ENCODE results near the gene SGMS2. TPM values are rescaled to one million over a fixed set of nuclear protein-coding genes. Genes with fewer than 3 reads are reported as not detected.

Gene SGMS2
- polyA plus RNA-seq, 3 donors, result 20.8 to 32.7 (median 23.0) TPM

GRCh38 chr4:107804956-107805355, 19.8 kb upstream of the SGMS2 start:
- H3K36me3 Mint-ChIP-seq, result no peaks in the 10 kb centered on the region
- WGBS (ENCODE audit: insufficient coverage), result 72% methylated on average over 2 of the region's 3 CpGs
- Histone ChIP-seq H3K9ac (ENCODE audit: insufficient read depth, low read length, poor library complexity, severe bottlenecking) (no peak overlapping the region), H4K20me1 (ENCODE audit: insufficient read depth, low read length) (no peaks in the 10 kb centered on the region), H3K27me3 (ENCODE audit: control insufficient read depth in 2 of 2, insufficient read depth in 2 of 2, low read length in 2 of 2) (no peaks in the 10 kb centered on the region), H3K27ac (ENCODE audit: low read depth in 1 of 2, low read length in 2 of 2) (no peak overlapping the region), H3K4me1 (ENCODE audit: control insufficient read depth in 1 of 2, insufficient read depth in 2 of 2, low read length in 2 of 2) (peaks cover 18 to 21% of the 10 kb centered on the region in 2 donors), H3K4me2 (replicated peaks; ENCODE audit: extremely low read depth, low read length, poor library complexity, severe bottlenecking) (no peak overlapping the region), H3K9me3 (replicated peaks in 1 of 2; ENCODE audit: control insufficient read depth in 1 of 2, insufficient read depth in 1 of 2, low read length in 2 of 2) (no peaks in the 10 kb centered on the region), H3K36me3 (replicated peaks in 1 of 2; ENCODE audit: control insufficient read depth in 1 of 2, insufficient read depth in 2 of 2, low read length in 2 of 2) (no peaks in the 10 kb centered on the region), H2AFZ (ENCODE audit: insufficient read depth, low read depth, low read length, poor library complexity, severe bottlenecking) (no peak overlapping the region), H3K79me2 (ENCODE audit: insufficient read depth, low read length) (no peaks in the 10 kb centered on the region), H3K4me3 (replicated peaks in 1 of 3; ENCODE audit: low read depth in 2 of 3, low read length in 3 of 3) (no peak overlapping the region)
- H3K27me3 Mint-ChIP-seq (ENCODE audit: low read depth in 3 of 3), result peaks cover 2 to 6% (median 2%) of the 10 kb centered on the region in 3 donors
- no peak for TF ChIP-seq CTCF (IDR thresholded peaks at IDR 0.05)
- intact Hi-C loops (cut with micrococcal nuclease), result no loop called here
- peak overlapping the region in 3 of 7 donors; percentile 23 to 84 (median 26) for H3K27ac Mint-ChIP-seq
- H3K4me1 Mint-ChIP-seq, result peaks cover 21% of the 10 kb centered on the region
- DNase-seq, result peak; percentile 45 to 65 (median 58)
- peak overlapping the region in 1 of 2 donors; percentile 17 for H3K4me3 Mint-ChIP-seq
- peaks cover 0 to 3% (median 0%) of the 10 kb centered on the region in 7 donors for H3K9me3 Mint-ChIP-seq

- DNase-seq, result no peak
- Histone ChIP-seq H3K4me3 (replicated peaks in 1 of 3; ENCODE audit: low read depth in 2 of 3, low read length in 3 of 3) (no peak overlapping the region), H2AFZ (ENCODE audit: insufficient read depth, low read depth, low read length, poor library complexity, severe bottlenecking) (no peak overlapping the region), H3K27ac (ENCODE audit: low read depth in 1 of 2, low read length in 2 of 2) (no peak overlapping the region), H3K79me2 (ENCODE audit: insufficient read depth, low read length) (no peaks in the 10 kb centered on the region), H3K27me3 (ENCODE audit: control insufficient read depth in 2 of 2, insufficient read depth in 2 of 2, low read length in 2 of 2) (no peaks in the 10 kb centered on the region), H3K9ac (ENCODE audit: insufficient read depth, low read length, poor library complexity, severe bottlenecking) (no peak overlapping the region), H3K9me3 (replicated peaks in 1 of 2; ENCODE audit: control insufficient read depth in 1 of 2, insufficient read depth in 1 of 2, low read length in 2 of 2) (no peaks in the 10 kb centered on the region), H4K20me1 (ENCODE audit: insufficient read depth, low read length) (no peaks in the 10 kb centered on the region), H3K4me2 (replicated peaks; ENCODE audit: extremely low read depth, low read length, poor library complexity, severe bottlenecking) (no peak overlapping the region), H3K36me3 (replicated peaks in 1 of 2; ENCODE audit: control insufficient read depth in 1 of 2, insufficient read depth in 2 of 2, low read length in 2 of 2) (no peaks in the 10 kb centered on the region), H3K4me1 (ENCODE audit: control insufficient read depth in 1 of 2, insufficient read depth in 2 of 2, low read length in 2 of 2) (peaks cover 6 to 9% of the 10 kb centered on the region in 2 donors)
- intact Hi-C loops (cut with micrococcal nuclease), result no loop called here
- H3K4me1 Mint-ChIP-seq, result peaks cover 10% of the 10 kb centered on the region
- no peak for TF ChIP-seq CTCF (IDR thresholded peaks at IDR 0.05)
- peaks cover 0 to 3% (median 0%) of the 10 kb centered on the region in 7 donors for H3K9me3 Mint-ChIP-seq
- WGBS (ENCODE audit: insufficient coverage), result no CpG with 5 or more reads among the region's 2 CpGs
- no peak overlapping the region for H3K27ac Mint-ChIP-seq
- H3K4me3 Mint-ChIP-seq, result no peak overlapping the region
- H3K36me3 Mint-ChIP-seq, result no peaks in the 10 kb centered on the region
- H3K27me3 Mint-ChIP-seq (ENCODE audit: low read depth in 3 of 3), result peaks cover 2 to 8% (median 4%) of the 10 kb centered on the region in 3 donors
Observed at GRCh38 chr4:107806196-107806595, 18.5 kb upstream of the SGMS2 start.

Data from CD14-positive monocyte (primary cell).